IPS-18a (cell line): ENCODE measurements around the gene ARHGAP36.

Experiments
- H3K27ac ChIP-seq: one replicate; pipeline ENCODE4 v1.5.1; 2013; ENCODE audit warnings: low read length
- H3K27me3 ChIP-seq: one replicate; pipeline ENCODE4 v1.6.1; 2013; ENCODE audit warnings: mild to moderate bottlenecking, low read length; ENCODE audit not compliant: control insufficient read depth, insufficient read depth
- H3K36me3 ChIP-seq: one replicate; pipeline ENCODE4 v1.6.1; 2013; ENCODE audit warnings: low read depth, low read length; ENCODE audit not compliant: control insufficient read depth
- H3K4me1 ChIP-seq: one replicate; pipeline ENCODE4 v1.6.1; 2013; ENCODE audit warnings: low read depth, low read length; ENCODE audit not compliant: control insufficient read depth
- H3K4me3 ChIP-seq: one replicate; pipeline ENCODE4 v1.5.1; 2013; ENCODE audit warnings: low read length
- H3K9ac ChIP-seq: one replicate; pipeline ENCODE4 v1.6.1; 2013; ENCODE audit warnings: mild to moderate bottlenecking, low read length, moderate library complexity
- H3K9me3 ChIP-seq: one replicate; pipeline ENCODE4 v1.6.1; 2013; ENCODE audit warnings: low read depth, low read length; ENCODE audit not compliant: control insufficient read depth

ARHGAP36 gene

DNA sequence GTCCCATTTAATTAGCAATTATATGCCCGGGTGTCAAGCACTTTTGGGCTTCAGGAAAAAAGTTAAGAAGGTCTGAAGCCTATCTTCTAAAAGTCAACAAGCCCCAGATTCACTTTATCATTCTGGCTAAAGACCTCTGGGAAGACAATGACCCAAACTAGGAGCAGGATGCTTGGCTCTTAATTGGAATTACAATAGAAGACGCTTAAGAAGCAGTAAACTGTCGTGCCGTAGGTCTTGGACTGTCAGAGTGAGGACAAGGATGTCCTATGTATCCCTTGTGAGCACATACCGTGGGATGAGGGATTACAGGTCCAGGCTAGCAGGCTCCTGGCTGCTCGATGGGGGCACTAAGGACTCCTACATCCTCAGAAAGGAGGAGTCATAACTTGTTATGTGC, 3.2 kb upstream of the ARHGAP36 start:
- H3K27me3 ChIP-seq = peaks cover 44% of the 10 kb centered on the region
- H3K4me3 ChIP-seq = no peak overlapping the region
- peaks cover 4% of the 10 kb centered on the region for H3K4me1 ChIP-seq
- H3K9me3 ChIP-seq = peaks cover 5% of the 10 kb centered on the region
- no peak overlapping the region for H3K9ac ChIP-seq
- no peaks in the 10 kb centered on the region for H3K36me3 ChIP-seq
- H3K27ac ChIP-seq = no peak overlapping the region

GRCh38 chrX:131057706-131058105, 440 bp upstream of the ARHGAP36 start:
- Histone ChIP-seq H3K9ac (no peak overlapping the region), H3K4me3 (peak overlapping the region; percentile 40), H3K27me3 (peaks cover 49% of the 10 kb centered on the region), H3K36me3 (no peaks in the 10 kb centered on the region), H3K27ac (no peak overlapping the region), H3K4me1 (peaks cover 4% of the 10 kb centered on the region), H3K9me3 (peaks cover 5% of the 10 kb centered on the region)

GRCh38 chrX:131059246-131059645, 1.1 kb downstream of the ARHGAP36 start:
- Histone ChIP-seq H3K4me3 (no peak overlapping the region), H3K9me3 (peaks cover 3% of the 10 kb centered on the region), H3K27me3 (peaks cover 49% of the 10 kb centered on the region), H3K9ac (no peak overlapping the region), H3K27ac (no peak overlapping the region), H3K4me1 (peaks cover 4% of the 10 kb centered on the region), H3K36me3 (no peaks in the 10 kb centered on the region)

- peaks cover 4% of the 10 kb centered on the region for H3K4me1 ChIP-seq
- H3K36me3 ChIP-seq = no peaks in the 10 kb centered on the region
- peaks cover 49% of the 10 kb centered on the region for H3K27me3 ChIP-seq
- no peak overlapping the region for H3K4me3 ChIP-seq
- no peak overlapping the region for H3K27ac ChIP-seq
- peaks cover 3% of the 10 kb centered on the region for H3K9me3 ChIP-seq
- H3K9ac ChIP-seq = no peak overlapping the region
These were observed 2.0 kb downstream of the ARHGAP36 start for GRCh38 chrX:131060147-131060546.

- H3K36me3 ChIP-seq = no peaks in the 10 kb centered on the region
- H3K27me3 ChIP-seq = peaks cover 40% of the 10 kb centered on the region
- H3K4me1 ChIP-seq = peaks cover 4% of the 10 kb centered on the region
- no peak overlapping the region for H3K27ac ChIP-seq
- peaks cover 5% of the 10 kb centered on the region for H3K9me3 ChIP-seq
- no peak overlapping the region for H3K9ac ChIP-seq
- H3K4me3 ChIP-seq = no peak overlapping the region
These were observed 3.2 kb downstream of the ARHGAP36 start for GRCh38 chrX:131061306-131061705.

- H3K36me3 ChIP-seq = no peaks in the 10 kb centered on the region
- peaks cover 25% of the 10 kb centered on the region for H3K27me3 ChIP-seq
- H3K9ac ChIP-seq = no peak overlapping the region
- no peak overlapping the region for H3K4me3 ChIP-seq
- H3K9me3 ChIP-seq = peaks cover 7% of the 10 kb centered on the region
- H3K4me1 ChIP-seq = peaks cover 4% of the 10 kb centered on the region
- no peak overlapping the region for H3K27ac ChIP-seq
These were observed 5.5 kb downstream of the ARHGAP36 start for GRCh38 chrX:131063613-131064012.

DNA sequence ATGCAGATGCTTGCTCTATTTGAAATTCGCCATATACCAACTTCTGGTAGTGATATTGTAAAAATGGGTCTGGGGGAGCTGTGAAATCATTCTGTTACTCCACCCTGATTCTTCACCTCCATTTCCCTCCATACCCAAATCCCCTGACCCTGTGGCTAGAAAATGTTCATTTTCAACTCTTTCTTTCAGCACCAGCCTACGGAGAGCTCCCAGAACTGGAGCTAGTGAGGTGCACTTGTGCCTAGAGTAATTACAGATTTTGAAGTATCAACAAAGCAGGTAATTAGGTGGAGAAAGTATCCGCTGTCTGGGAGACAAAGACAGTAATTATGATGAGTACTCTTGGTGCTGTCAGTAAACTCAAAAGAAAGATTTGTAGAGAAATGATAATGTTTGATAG, 8.1 kb downstream of the ARHGAP36 start:
- H3K9ac ChIP-seq = no peak overlapping the region
- no peak overlapping the region for H3K27ac ChIP-seq
- no peaks in the 10 kb centered on the region for H3K4me1 ChIP-seq
- H3K9me3 ChIP-seq = peaks cover 7% of the 10 kb centered on the region
- H3K36me3 ChIP-seq = no peaks in the 10 kb centered on the region
- H3K4me3 ChIP-seq = no peak overlapping the region
- peaks cover 30% of the 10 kb centered on the region for H3K27me3 ChIP-seq

GRCh38 chrX:131067216-131067615, 9.1 kb downstream of the ARHGAP36 start:
- Histone ChIP-seq H3K36me3 (no peaks in the 10 kb centered on the region), H3K9me3 (peaks cover 7% of the 10 kb centered on the region), H3K4me1 (no peaks in the 10 kb centered on the region), H3K4me3 (peak overlapping the region; percentile 63), H3K9ac (no peak overlapping the region), H3K27ac (no peak overlapping the region), H3K27me3 (peaks cover 40% of the 10 kb centered on the region)

DNA sequence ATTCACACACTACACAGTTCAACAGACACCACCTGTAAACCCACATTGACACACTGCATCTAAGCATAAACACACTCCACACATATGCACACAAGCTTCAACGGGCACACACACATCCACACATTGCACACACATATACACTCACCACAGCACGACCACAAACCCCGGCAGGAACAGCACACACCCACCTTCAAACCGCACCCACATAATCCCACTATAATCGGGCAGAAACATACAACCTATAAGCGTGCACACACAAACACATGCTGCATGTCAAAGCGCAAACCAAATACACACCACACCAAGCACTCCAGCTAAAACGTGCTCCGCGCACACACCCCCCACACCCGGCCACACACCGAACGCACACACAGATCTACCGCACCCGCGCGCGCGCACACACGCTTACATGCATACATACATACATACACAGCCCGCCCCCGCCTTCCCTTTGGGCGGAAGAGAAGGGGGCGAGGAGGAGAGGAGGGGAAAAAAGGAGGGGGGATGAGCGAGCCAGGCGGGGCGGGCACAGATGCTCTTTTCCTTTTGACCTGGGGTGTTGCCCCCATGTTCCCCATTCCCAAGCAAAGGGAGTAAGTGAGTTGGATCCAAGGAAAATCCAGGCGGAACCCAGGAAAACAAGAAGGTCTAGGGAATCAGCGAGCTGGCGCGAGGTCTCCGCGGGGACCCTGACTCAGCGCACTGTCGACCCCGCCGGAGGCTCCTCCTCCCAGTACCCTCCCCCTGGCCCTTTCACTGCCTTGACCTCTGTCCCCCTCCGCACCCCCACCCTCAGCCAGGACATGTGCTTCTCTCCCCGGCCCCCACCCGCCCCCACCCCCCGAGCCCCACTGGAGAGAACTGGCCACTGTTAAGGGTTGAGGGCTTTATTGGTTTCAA, 9.9 kb downstream of the ARHGAP36 start:
- H3K9ac ChIP-seq = no peak overlapping the region
- H3K27ac ChIP-seq = no peak overlapping the region
- peaks cover 49% of the 10 kb centered on the region for H3K27me3 ChIP-seq
- H3K4me1 ChIP-seq = no peaks in the 10 kb centered on the region
- peaks cover 4% of the 10 kb centered on the region for H3K9me3 ChIP-seq
- no peaks in the 10 kb centered on the region for H3K36me3 ChIP-seq
- H3K4me3 ChIP-seq = peak overlapping the region; percentile 63

GRCh38 chrX:131068945-131069719, 11.0 kb downstream of the ARHGAP36 start:
- Histone ChIP-seq H3K36me3 (no peaks in the 10 kb centered on the region), H3K9ac (no peak overlapping the region), H3K4me3 (peak overlapping the region; percentile 36), H3K27ac (no peak overlapping the region), H3K4me1 (no peaks in the 10 kb centered on the region), H3K9me3 (peaks cover 4% of the 10 kb centered on the region), H3K27me3 (peaks cover 59% of the 10 kb centered on the region)

- peaks cover 73% of the 10 kb centered on the region for H3K27me3 ChIP-seq
- no peaks in the 10 kb centered on the region for H3K36me3 ChIP-seq
- peaks cover 8% of the 10 kb centered on the region for H3K9me3 ChIP-seq
- no peak overlapping the region for H3K9ac ChIP-seq
- no peak overlapping the region for H3K27ac ChIP-seq
- H3K4me3 ChIP-seq = peak overlapping the region; percentile 42
- no peaks in the 10 kb centered on the region for H3K4me1 ChIP-seq
These were observed 14.9 kb downstream of the ARHGAP36 start for GRCh38 chrX:131072871-131073571.
